Gastrocnemius medialis (tissue), 4 donors: ENCODE measurements around the gene CARMIL1. TPM values are rescaled to one million over a fixed set of nuclear protein-coding genes. Genes with fewer than 3 reads are reported as not detected.

Experiments used
- ATAC-seq, 2 donors: fragments of 150-250 bp; one replicate each; pipeline ENCODE4 v1.9.1; 2016
- DNase-seq, 2 donors: peaks; one replicate each; pipeline ENCODE4 v3.0.0-alpha.2; 2019
- H3K27ac ChIP-seq, 4 donors: fragments of 200-600 bp; sonication (generic); 1 replicate in 1 of 4; 2 replicates in 3 of 4; pipeline ENCODE4 v1.5.1; 2016 to 2018; ENCODE audit warnings: mild to moderate bottlenecking in 2 of 4, moderate library complexity in 1 of 4
- H3K27me3 ChIP-seq, 3 donors: fragments of 200-600 bp; sonication (generic) in 2 of 3; 1 replicate in 1 of 3; 2 replicates in 2 of 3; pipeline versions ENCODE4 v1.5.1 to v1.6.0; 2016 to 2019; ENCODE audit warnings: mild to moderate bottlenecking in 1 of 3, moderate library complexity in 1 of 3
- H3K36me3 ChIP-seq, 2 donors: fragments of 200-600 bp; sonication (generic) in 1 of 2; one replicate each; pipeline ENCODE4 v1.5.1; 2017 to 2018
- H3K4me1 ChIP-seq, 2 donors: fragments of 200-600 bp; sonication (generic) in 1 of 2; one replicate each; pipeline ENCODE4 v1.5.1; 2016 to 2017; ENCODE audit warnings: mild to moderate bottlenecking in 2 of 2
- H3K4me3 ChIP-seq, 4 donors: fragments of 200-600 bp; sonication (generic) in 3 of 4; 1 replicate in 1 of 4; 2 replicates in 3 of 4; pipeline ENCODE4 v1.5.1; 2016 to 2019; ENCODE audit warnings: mild to moderate bottlenecking in 2 of 4
- H3K9me3 ChIP-seq, 3 donors: fragments of 200-600 bp; sonication (generic) in 2 of 3; 1 replicate in 1 of 3; 2 replicates in 2 of 3; pipeline ENCODE4 v1.5.1; 2016 to 2019
- POLR2A ChIP-seq, 2 donors: fragments of 450-650 bp; IDR thresholded peaks; one replicate each; pipeline ENCODE4 v1.6.1; 2017; ENCODE audit warnings: antibody characterized with exemption in 2 of 2, mild to moderate bottlenecking in 2 of 2, moderate library complexity in 2 of 2
- in situ Hi-C, 4 donors: fragments of 200-750 bp; cut with MboI; loops; one replicate each; pipeline versions ENCODE4 v1.15.0 to v1.8.0; 2017; ENCODE audit warnings: low sequenced_read_pairs in 4 of 4
- intact Hi-C: fragments of 100-400 bp; cut with DNase I; formaldehyde crosslinking; loops from one replicate; pipeline ENCODE4 v1.15.1; 2023; ENCODE audit warnings: low total_unique reads
- total RNA-seq, 4 donors: library from RNA; depleted of rRNA; stranded (reverse); fragments of >200 nt; gene quantifications; one replicate each; pipeline versions ENCODE4 v1.1.0 to v1.2.3, GENCODE V29; 2016
- TF ChIP-seq, protein P1 (sequence below), 5 experiments: fragments of 450-650 bp in 3 of 5; fragments of 200-600 bp in 2 of 5; sonication (generic) in 2 of 5; IDR thresholded peaks in 4 of 5; conservative IDR thresholded peaks in 1 of 5; 1 replicate in 4 of 5; 2 replicates in 1 of 5; pipeline ENCODE4 v1.5.1; 2016 to 2019; ENCODE audit warnings: antibody characterized with exemption in 5 of 5, mild to moderate bottlenecking in 3 of 5, moderate library complexity in 3 of 5

The CARMIL1 gene
- total RNA-seq, 4 donors from 2014 or later, result 0.87 to 2.1 (median 1.7) TPM

DNA sequence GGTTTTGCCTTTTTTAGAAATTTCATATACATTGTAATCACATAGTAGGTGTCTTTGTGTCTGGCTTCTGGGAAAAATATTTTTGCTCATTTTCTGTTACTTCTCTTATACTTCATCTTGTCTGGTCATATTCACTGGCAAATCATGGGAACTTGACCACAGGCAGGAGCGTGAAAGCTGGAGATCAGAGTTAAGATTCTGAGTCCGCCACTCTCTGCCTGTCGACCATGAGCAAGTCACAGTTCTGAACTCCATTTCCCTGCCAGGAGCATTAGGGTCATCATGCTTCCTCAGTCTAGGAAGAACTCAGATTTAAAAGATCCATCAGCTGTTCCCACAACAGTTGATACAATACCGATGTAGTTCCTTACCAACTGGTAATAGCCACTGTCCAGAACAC, 360.5 kb downstream of the CARMIL1 start:
- ATAC-seq, result no peak
- in situ Hi-C loops (no loop called here), intact Hi-C loops (no loop called here)
- Histone ChIP-seq H3K27me3 (no peaks in the 10 kb centered on the region), H3K9me3 (no peaks in the 10 kb centered on the region), H3K4me1 (no peaks in the 10 kb centered on the region), H3K4me3 (no peak overlapping the region), H3K36me3 (no peaks in the 10 kb centered on the region), H3K27ac (no peak overlapping the region)
- DNase-seq, result no peak
- TF ChIP-seq, protein P1, sequence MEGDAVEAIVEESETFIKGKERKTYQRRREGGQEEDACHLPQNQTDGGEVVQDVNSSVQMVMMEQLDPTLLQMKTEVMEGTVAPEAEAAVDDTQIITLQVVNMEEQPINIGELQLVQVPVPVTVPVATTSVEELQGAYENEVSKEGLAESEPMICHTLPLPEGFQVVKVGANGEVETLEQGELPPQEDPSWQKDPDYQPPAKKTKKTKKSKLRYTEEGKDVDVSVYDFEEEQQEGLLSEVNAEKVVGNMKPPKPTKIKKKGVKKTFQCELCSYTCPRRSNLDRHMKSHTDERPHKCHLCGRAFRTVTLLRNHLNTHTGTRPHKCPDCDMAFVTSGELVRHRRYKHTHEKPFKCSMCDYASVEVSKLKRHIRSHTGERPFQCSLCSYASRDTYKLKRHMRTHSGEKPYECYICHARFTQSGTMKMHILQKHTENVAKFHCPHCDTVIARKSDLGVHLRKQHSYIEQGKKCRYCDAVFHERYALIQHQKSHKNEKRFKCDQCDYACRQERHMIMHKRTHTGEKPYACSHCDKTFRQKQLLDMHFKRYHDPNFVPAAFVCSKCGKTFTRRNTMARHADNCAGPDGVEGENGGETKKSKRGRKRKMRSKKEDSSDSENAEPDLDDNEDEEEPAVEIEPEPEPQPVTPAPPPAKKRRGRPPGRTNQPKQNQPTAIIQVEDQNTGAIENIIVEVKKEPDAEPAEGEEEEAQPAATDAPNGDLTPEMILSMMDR (IDR thresholded peaks at IDR 0.05 in 4 of 5, conservative IDR thresholded peaks at IDR 0.05 in 1 of 5), result no peak
- no peak for TF ChIP-seq POLR2A (IDR thresholded peaks at IDR 0.05)

DNA sequence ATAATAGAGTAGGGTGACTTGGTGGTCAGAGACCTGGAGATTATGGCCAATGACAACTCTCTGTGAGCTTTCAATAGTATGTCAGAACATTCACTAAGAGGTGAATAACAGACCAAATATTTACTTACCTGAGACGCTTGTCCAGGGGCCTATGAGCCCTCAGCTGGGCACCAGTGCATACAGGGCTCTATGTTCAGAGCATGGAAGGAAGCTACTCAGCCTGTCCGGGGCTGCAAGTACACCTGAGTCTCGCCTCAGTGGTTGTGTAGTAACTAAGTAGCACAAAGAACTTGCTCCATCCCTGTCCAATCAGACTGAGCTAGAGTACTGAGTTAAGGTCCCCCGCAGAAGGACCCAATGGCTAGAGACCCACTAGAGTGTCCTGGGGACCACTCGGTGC, 361.3 kb downstream of the CARMIL1 start:
- Histone ChIP-seq H3K4me1 (no peaks in the 10 kb centered on the region), H3K36me3 (no peaks in the 10 kb centered on the region), H3K9me3 (no peaks in the 10 kb centered on the region), H3K4me3 (no peak overlapping the region), H3K27ac (no peak overlapping the region), H3K27me3 (no peaks in the 10 kb centered on the region)
- DNase-seq (no peak), ATAC-seq (no peak)
- in situ Hi-C loops, result no loop called here
- intact Hi-C loops, result no loop called here
- TF ChIP-seq, protein P1 (IDR thresholded peaks at IDR 0.05 in 4 of 5, conservative IDR thresholded peaks at IDR 0.05 in 1 of 5), result no peak
- TF ChIP-seq POLR2A (IDR thresholded peaks at IDR 0.05), result no peak

DNA sequence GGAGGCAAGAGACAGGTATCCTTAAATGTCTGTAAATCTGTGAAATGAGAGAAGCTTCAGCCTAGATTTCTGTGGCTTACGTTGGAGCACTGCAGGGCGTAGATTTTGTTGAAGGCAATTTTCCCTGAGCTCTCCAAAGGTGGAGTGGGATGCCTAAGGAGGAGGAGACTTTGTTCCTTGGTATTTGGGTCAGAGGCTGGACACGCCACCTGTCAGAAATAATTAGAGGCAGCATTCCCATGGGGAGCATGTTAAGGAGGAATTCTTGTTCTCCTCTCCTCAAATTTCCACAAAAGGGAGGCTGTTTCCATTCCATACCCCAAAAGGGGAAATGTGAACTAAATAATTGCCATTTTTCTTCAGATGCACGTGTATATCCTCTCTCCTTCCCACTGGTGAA, 361.7 kb downstream of the CARMIL1 start:
- H3K4me3 ChIP-seq, result no peak overlapping the region
- in situ Hi-C loops, result no loop called here
- no peaks in the 10 kb centered on the region for H3K4me1 ChIP-seq
- no peak overlapping the region for H3K27ac ChIP-seq
- H3K36me3 ChIP-seq, result no peaks in the 10 kb centered on the region
- TF ChIP-seq, protein P1 (IDR thresholded peaks at IDR 0.05 in 4 of 5, conservative IDR thresholded peaks at IDR 0.05 in 1 of 5), result no peak
- no peak for TF ChIP-seq POLR2A (IDR thresholded peaks at IDR 0.05)
- ATAC-seq (no peak), DNase-seq (no peak)
- intact Hi-C loops, result no loop called here
- peaks cover 0 to 1% (median 0%) of the 10 kb centered on the region in 3 donors for H3K27me3 ChIP-seq
- H3K9me3 ChIP-seq, result no peaks in the 10 kb centered on the region

DNA sequence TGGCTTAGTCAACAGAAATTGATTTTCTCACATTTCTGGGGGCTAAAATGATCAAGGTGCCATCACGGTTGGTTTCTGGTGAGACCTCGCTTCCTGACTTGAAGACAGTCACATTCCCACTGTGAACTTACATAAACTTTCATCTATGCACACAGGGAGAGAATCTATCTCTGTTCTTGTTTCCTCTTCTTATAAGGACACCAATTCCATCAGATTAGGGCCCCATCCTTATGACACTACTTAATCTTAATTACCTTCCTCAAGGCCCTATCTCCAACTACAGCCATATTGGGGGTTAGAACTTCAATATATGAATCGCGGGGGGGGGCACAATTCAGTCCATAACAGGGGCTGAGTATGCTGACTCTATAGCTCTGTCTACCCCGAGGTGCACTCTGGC, 362.2 kb downstream of the CARMIL1 start:
- no peaks in the 10 kb centered on the region for H3K9me3 ChIP-seq
- H3K27me3 ChIP-seq, result peaks cover 0 to 2% (median 0%) of the 10 kb centered on the region in 3 donors
- TF ChIP-seq, protein P1 (IDR thresholded peaks at IDR 0.05 in 4 of 5, conservative IDR thresholded peaks at IDR 0.05 in 1 of 5), result no peak
- no peak for TF ChIP-seq POLR2A (IDR thresholded peaks at IDR 0.05)
- H3K4me1 ChIP-seq, result no peaks in the 10 kb centered on the region
- no peak for ATAC-seq
- in situ Hi-C loops, result no loop called here
- intact Hi-C loops, result no loop called here
- H3K36me3 ChIP-seq, result no peaks in the 10 kb centered on the region
- no peak for DNase-seq
- H3K4me3 ChIP-seq, result no peak overlapping the region
- no peak overlapping the region for H3K27ac ChIP-seq
